GM19025 (cell line): ENCODE measurements around the gene CDKAL1.
"Not testable (repeated sequence)": the region's sequence is repeated elsewhere in the genome, so short reads cannot be mapped to it uniquely, and the experiment has no call there.

ENCODE experiments used
- ATAC-seq: cut with Tn5 transposase; IDR thresholded peaks from one replicate; pipeline ENCODE4 v1.9.1; 2021; ENCODE audit warnings: mild to moderate bottlenecking, low read depth, moderate library complexity; ENCODE audit not compliant: unreplicated experiment

CDKAL1 gene

DNA sequence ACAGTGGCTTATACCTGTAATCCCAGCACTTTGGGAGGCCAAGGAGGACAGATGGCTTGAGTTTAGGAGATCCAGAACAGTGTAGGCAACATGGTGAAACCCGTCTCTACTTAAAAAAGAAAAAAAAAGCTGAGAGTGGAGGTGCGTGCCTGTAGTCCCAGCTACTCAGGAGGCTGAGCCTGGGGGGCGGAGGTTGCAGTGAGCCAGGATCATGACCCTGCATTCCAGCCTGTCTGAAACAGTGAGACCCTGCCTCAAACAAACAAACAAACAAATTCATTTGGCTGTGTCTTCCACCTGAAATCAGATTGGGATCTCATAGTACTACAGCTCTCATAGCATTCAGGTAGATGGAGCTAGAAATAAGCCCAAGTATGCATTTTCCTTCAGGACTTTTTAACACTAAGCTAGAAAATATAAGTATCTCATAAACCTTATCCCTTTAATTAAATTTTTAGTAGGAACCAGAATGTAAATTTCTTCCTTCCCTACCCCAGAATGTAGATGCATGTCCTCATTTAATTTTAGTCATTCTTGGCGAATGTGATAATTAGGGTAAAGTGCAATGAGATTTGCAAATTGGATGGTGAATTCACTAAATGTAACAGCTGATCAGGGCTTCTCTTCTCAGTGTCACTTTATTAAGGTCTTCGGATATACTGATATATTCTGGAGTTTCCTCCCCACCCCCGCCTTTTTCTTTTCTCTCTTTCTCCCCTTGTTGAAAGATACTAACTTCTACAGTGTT is 190.4 kb downstream of the CDKAL1 start:
- ATAC-seq = no peak

GRCh38 chr6:20725235-20725634 is 191.0 kb downstream of the CDKAL1 start:
- not testable (repeated sequence) for ATAC-seq

GRCh38 chr6:20729086-20729485 is 194.8 kb downstream of the CDKAL1 start:
- no peak for ATAC-seq

DNA sequence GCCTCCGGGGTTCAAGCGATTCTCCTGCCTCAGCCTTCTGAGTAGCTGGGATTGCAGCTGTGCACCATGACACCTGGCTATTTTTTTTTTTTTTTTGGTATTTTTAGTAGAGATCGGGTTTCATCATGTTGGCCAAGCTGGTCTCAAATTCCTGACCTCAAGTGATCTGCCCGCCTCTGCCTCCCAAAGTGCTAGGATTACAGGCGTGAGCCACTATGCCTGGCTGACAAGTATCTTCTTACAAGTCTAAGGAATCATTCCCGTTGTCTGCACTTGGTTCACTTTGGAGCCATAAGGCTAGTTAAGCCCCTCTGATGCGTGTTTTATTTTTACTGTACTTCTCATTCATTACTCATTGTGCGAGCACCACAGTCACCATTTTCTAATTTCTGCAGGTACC is 198.1 kb downstream of the CDKAL1 start:
- ATAC-seq = not testable (repeated sequence)

GRCh38 chr6:20732896-20733295 is 198.6 kb downstream of the CDKAL1 start:
- ATAC-seq = no peak

GRCh38 chr6:20737912-20738311 is 203.7 kb downstream of the CDKAL1 start:
- no peak for ATAC-seq

- no peak for ATAC-seq
Measured at GRCh38 chr6:20740088-20740487, 205.8 kb downstream of the CDKAL1 start.

DNA sequence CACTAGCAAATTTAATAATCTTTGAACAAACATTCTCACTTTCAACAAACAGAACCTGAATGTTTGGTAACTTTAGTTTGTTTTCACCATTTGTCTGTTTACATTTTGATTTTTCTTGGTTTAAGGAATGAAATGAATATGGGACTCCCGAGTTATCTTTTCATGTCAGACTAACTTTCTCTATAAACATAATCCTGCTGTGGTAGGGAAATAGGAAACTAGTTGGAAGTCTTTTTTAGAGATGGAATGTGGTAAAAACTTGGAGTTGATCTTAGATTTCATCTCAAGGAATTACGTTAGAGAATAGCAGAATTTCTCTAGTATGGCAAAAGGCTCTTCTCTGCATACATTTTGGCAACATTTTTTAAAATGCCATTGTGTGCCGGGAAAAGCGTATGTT is 206.5 kb downstream of the CDKAL1 start:
- no peak for ATAC-seq

DNA sequence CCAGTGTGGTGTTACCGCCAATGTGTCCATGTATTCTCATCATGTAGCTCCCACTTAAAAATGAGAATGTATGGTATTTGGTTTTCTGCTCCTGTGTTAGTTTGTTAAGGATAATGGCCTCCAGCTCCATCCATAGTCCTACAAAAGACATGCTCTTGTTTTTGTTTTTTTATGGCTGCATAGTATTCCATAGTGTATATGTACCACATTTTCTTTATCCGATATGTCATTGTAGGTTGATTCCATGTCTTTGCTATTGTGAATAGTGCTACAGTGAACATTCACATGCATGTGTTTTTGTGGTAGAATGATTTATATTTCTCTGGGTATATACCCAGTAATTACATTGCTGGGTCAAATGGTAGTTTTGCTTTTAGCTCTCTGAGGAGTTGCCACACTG is 207.2 kb downstream of the CDKAL1 start:
- ATAC-seq = no peak

- no peak for ATAC-seq
Measured at GRCh38 chr6:20744911-20745557, 210.8 kb downstream of the CDKAL1 start.

GRCh38 chr6:20746024-20746423 is 211.8 kb downstream of the CDKAL1 start:
- ATAC-seq = no peak

DNA sequence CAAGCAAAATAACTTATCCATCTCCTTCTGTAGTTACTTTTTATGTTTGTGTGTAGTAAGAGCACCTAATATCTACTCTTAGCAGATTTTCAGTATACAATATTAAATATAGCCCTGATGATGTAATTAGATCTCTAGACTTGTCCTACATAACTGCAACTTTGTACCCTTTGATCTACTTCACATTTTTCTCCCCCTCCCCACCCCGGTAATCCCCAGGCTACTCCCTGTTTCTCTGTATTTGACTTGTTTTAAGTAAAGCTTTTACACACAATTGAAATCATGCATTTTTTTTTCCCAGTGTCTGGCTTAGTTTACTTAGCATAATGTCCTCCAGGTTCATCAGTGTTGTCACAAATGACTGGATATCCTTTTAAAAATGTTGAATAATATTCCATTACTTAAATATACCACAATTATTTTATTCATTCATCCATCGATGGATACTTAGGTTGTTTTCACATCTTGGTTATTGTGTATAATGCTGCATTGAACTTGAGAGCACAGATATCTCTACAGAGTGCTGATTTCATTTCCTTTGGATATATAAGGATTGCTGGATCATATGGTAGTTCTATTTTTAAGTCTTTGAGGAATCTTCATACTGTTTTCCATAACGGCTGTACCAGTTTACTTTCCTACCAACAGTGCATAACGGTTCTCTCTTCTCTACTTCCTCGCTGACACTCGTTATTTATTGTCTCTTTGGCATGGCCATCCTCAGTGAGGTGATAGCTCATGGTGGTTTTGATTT is 212.7 kb downstream of the CDKAL1 start:
- no peak for ATAC-seq

DNA sequence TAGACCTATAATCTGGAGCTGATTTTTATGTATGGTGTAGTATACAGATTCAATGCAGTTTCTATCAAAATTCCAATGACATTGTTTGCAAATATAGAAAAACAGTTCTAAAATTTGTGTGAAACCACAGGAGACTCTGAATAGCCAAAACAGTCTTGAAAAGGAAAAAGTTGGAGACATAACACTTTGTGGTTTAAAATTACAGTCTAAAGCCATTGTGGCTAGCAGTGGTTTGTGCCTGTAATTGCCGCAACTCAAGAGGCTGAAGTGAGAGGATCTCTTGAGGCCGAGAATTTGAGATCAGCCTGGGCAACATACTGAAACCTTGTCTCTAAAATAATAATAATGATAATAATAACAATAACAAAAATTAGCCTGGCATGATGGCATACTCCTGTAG is 213.7 kb downstream of the CDKAL1 start:
- ATAC-seq = no peak

DNA sequence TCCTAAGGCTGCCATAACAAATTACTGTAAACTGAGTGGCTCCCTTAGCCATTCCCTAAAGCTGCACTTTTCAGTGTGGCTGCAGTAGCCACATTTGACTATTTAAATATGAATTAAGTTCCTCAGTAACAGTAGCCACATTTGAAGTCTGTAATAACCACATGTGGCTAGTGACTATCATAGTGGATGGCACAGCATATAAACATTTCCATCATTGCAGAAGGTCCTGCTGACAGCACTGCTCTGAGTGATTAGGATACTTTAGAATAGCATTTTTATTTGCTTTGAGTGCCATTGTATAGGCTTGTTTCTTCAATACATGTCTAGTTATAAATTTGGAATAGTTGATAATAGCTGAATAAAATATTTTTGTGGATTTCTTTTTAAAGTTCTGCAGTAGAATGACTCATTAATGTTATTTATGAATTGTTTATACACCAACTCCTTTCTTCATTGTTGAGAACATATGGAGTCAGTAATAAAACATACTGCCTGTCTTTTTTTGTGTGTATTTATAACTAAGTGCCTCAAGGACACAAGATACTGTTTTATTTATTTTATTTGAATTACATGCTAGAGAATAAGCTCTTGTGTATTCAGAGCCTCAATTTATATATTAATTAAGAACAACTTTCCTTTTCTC is 217.2 kb downstream of the CDKAL1 start:
- ATAC-seq = no peak

DNA sequence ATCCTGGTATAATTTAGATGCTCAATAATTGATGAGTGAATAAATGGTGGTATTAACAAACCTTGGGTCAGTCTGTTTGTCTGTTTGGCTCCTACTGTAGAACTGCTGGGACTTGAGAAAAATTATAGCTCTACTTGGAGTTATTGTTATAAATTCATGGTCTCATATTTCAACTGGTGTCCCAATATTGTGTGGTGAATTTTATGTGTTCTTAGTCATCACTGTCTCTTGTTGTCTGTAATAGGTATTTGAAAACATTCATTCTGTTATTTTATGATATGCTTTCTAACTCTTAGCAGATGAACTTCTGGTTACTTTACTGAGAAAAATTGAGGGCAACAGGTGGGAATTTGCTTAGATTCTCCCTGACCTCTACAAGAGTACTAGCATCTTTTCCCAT is 221.4 kb downstream of the CDKAL1 start:
- no peak for ATAC-seq

- not testable (repeated sequence) for ATAC-seq
Measured at GRCh38 chr6:20756584-20757147, 222.4 kb downstream of the CDKAL1 start.

DNA sequence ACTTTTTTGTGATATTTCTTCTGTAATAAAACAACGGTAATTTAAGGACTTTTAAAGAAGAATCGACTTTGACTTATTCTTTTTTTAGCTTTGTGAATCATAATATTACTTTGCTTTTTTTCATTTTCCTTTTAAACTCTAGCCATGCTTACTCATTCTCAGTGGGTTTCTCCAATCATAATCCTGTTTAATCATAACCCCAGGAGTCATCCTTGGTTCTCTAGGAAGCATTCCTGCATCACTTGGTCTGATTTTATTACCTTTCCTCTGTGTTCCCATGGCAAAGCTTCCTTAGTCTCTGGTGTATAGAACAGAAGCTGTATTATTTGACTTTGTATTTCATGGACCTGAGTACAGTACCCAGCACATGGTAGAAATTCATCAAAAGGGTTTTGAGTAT is 223.5 kb downstream of the CDKAL1 start:
- ATAC-seq = no peak

GRCh38 chr6:20763296-20763695 is 229.0 kb downstream of the CDKAL1 start:
- ATAC-seq = no peak

DNA sequence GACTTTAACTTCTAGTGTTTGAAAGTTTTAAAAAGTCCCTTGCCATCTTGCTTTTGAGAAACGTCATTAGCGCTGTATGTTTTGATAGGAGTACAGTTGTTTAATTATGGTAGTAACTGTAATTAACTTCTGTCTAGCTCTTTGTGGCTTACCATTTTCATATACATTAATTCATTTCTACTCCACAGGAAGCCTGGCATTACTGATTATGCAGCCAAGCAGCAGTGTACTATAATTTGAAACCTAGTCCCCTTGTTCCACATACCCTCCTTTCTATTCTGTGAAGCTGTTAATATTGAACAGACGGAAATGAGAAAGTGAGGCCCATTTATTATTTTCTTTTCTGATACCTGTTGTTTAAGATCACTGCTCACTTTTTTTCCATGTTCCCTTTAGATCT is 235.4 kb downstream of the CDKAL1 start:
- ATAC-seq = no peak

- ATAC-seq = no peak
Measured at GRCh38 chr6:20770773-20771172, 236.5 kb downstream of the CDKAL1 start.

DNA sequence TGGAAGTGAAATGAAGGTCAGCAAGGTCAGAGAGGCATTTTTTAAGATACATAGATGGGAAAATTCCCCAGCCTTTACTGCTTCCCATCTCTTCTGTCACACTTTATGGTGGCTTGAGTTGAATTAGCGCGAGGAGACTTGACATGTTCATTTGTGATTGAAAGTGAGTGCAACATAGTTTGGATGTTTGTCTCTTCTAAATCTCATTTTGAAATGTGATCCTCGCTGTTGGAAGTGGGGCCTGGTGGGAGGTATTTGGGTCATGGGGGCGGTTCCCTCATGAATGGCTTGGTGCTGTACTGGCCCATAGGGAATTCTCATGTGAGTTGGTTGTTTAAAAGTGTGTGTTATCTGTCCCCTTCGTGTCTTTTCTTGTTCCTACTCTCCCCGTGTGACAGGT is 237.2 kb downstream of the CDKAL1 start:
- ATAC-seq = no peak
